PC-3 (cell line): ENCODE results near the gene HCN3. TPM values are rescaled to one million over a fixed set of nuclear protein-coding genes. Genes with fewer than 3 reads are reported as not detected.
A peak's percentile ranks its signal among the peaks of the same experiment; 100 is the strongest.

Experiments used
- ATAC-seq: fragments of 200-7000 bp; cut with Tn5 transposase; 2 replicates; pipeline ENCODE4 v1.9.1; 2020; ENCODE audit warnings: mild to moderate bottlenecking, moderate library complexity
- BruUV-seq: library from RNA; stranded (reverse); fragments of 400-500 nt; replicated peaks from 2 replicates; lab custom pipeline; 2021; lab: Mats Ljungman, UMichigan
- CTCF ChIA-PET: fragments of 300-600 bp; sonication (Branson Sonifier 250); formaldehyde crosslinking; loops from one replicate; lab custom pipeline; 2022; ENCODE audit warnings: antibody characterized with exemption; lab: Charles Lee
- POLR2A ChIA-PET: fragments of 300-600 bp; sonication (Branson Sonifier 250); formaldehyde crosslinking; loops from one replicate; lab custom pipeline; 2022; ENCODE audit warnings: antibody characterized with exemption; ENCODE audit not compliant: unreplicated experiment; lab: Charles Lee
- DNase-seq: peaks from one replicate; pipeline ENCODE4 v3.0.0-alpha.2; 2015
- H2AFZ ChIP-seq: fragments of 300-600 bp; sonication (generic); 2 replicates; pipeline ENCODE4 v1.6.0; 2016; ENCODE audit warnings: antibody characterized with exemption, low read length
- H3F3A ChIP-seq: fragments of 300-600 bp; sonication (generic); one replicate; pipeline ENCODE4 v1.6.0; 2017; ENCODE audit warnings: antibody characterized with exemption, low read length, control low read depth, mild to moderate bottlenecking; ENCODE audit not compliant: unreplicated experiment
- H3K27ac ChIP-seq: fragments of 300-600 bp; sonication (generic); 2 replicates; pipeline ENCODE4 v1.5.1; 2016; ENCODE audit warnings: mild to moderate bottlenecking, low read length
- H3K27me3 ChIP-seq: fragments of 300-600 bp; sonication (generic); 2 replicates; pipeline ENCODE4 v1.6.1; 2016; ENCODE audit warnings: low read length, mixed read lengths
- H3K36me3 ChIP-seq: fragments of 300-600 bp; sonication (generic); 2 replicates; pipeline ENCODE4 v1.6.1; 2016; ENCODE audit warnings: low read depth, mixed run types, low read length, mixed read lengths
- H3K4me1 ChIP-seq: fragments of 300-600 bp; sonication (generic); 2 replicates; pipeline ENCODE4 v1.5.1; 2016; ENCODE audit warnings: low read length; ENCODE audit not compliant: insufficient read depth
- H3K4me2 ChIP-seq: fragments of 300-600 bp; sonication (generic); 2 replicates; pipeline ENCODE4 v1.6.0; 2016; ENCODE audit warnings: low read length
- H3K4me3 ChIP-seq: fragments of 300-600 bp; sonication (generic); 2 replicates; pipeline ENCODE4 v1.5.1; 2016; ENCODE audit warnings: mild to moderate bottlenecking, low read length, mixed read lengths
- H3K79me2 ChIP-seq: fragments of 300-600 bp; sonication (generic); 2 replicates; pipeline ENCODE4 v1.6.1; 2017; ENCODE audit warnings: low read length, mixed read lengths
- H3K9ac ChIP-seq: fragments of 300-600 bp; sonication (generic); 2 replicates; pipeline ENCODE4 v1.6.0; 2016; ENCODE audit warnings: mild to moderate bottlenecking, low read length
- H3K9me2 ChIP-seq: fragments of 300-600 bp; sonication (generic); replicated peaks from 2 replicates; pipeline ENCODE4 v1.6.1; 2016; ENCODE audit warnings: mixed run types, low read length, mixed read lengths
- H3K9me3 ChIP-seq: fragments of 300-600 bp; sonication (generic); 2 replicates; pipeline ENCODE4 v1.6.1; 2016; ENCODE audit warnings: low read length, mixed read lengths
- H4K20me1 ChIP-seq: fragments of 300-600 bp; sonication (generic); 2 replicates; pipeline ENCODE4 v1.6.1; 2016; ENCODE audit warnings: low read length, mixed read lengths
- CTCF ChIP-seq: fragments of 300-600 bp; sonication (generic); conservative IDR thresholded peaks from 2 replicates; pipeline ENCODE4 v1.5.1; 2017; ENCODE audit warnings: antibody characterized with exemption, low read depth, mild to moderate bottlenecking, low read length
- EZH2 ChIP-seq: fragments of 300-600 bp; sonication (generic); IDR thresholded peaks from one replicate; pipeline ENCODE4 v1.6.1; 2017; ENCODE audit warnings: antibody characterized with exemption, mild to moderate bottlenecking, low read length; ENCODE audit not compliant: unreplicated experiment
- EZH2phosphoT487 ChIP-seq: fragments of 300-600 bp; sonication (generic); IDR thresholded peaks from 2 replicates; pipeline ENCODE4 v1.6.1; 2018; ENCODE audit warnings: mild to moderate bottlenecking, antibody characterized with exemption, low read length, borderline replicate concordance
- intact Hi-C: fragments of 100-400 bp; cut with micrococcal nuclease; formaldehyde crosslinking; loops from 2 replicates; pipeline ENCODE4 v1.9.0; 2023
- total RNA-seq: library from RNA; depleted of rRNA; stranded (reverse); fragments of >200 nt; gene quantifications from 2 replicates; pipeline ENCODE4 v1.2.3, GENCODE V29; 2014

The HCN3 gene
- total RNA-seq, 1 experiment from 2014 or later: 1.9 TPM

- ATAC-seq (peak; percentile 33), DNase-seq (peak; percentile 69)
- Histone ChIP-seq H3K36me3 (peaks cover 3% of the 10 kb centered on the region; the same call in 1 of the 2 replicates), H3K27me3 (no peaks in the 10 kb centered on the region), H4K20me1 (no peaks in the 10 kb centered on the region), H3K9me2 (no peaks in the 10 kb centered on the region), H3K4me3 (peak overlapping the region; percentile 87), H2AFZ (peak overlapping the region; percentile 78), H3K9ac (peak overlapping the region; percentile 61), H3K4me1 (peaks cover 22% of the 10 kb centered on the region), H3K79me2 (peaks cover 21% of the 10 kb centered on the region), H3F3A (no peaks in the 10 kb centered on the region), H3K4me2 (peak overlapping the region; percentile 100), H3K27ac (peak overlapping the region; percentile 33), H3K9me3 (no peaks in the 10 kb centered on the region)
- CTCF ChIA-PET: no interaction called here
- no TSS peak for BruUV-seq
- intact Hi-C loops: no loop called here
- TF ChIP-seq EZH2 (no peak), EZH2phosphoT487 (no peak), CTCF (no peak)
- POLR2A ChIA-PET: no interaction called here
Measured at GRCh38 chr1:155253797-155254196, 23.5 kb upstream of the HCN3 start.

- TF ChIP-seq EZH2 (no peak), EZH2phosphoT487 (no peak), CTCF (no peak)
- H2AFZ ChIP-seq: peak overlapping the region; percentile 78
- H3K27ac ChIP-seq: peak overlapping the region; percentile 33
- H3K4me2 ChIP-seq: peak overlapping the region; percentile 100
- H3K36me3 ChIP-seq: peaks cover 3% of the 10 kb centered on the region; the same call in 1 of the 2 replicates
- no peak for DNase-seq
- peaks cover 22% of the 10 kb centered on the region for H3K4me1 ChIP-seq
- no peaks in the 10 kb centered on the region for H3F3A ChIP-seq
- H3K79me2 ChIP-seq: peaks cover 21% of the 10 kb centered on the region
- H3K9me3 ChIP-seq: no peaks in the 10 kb centered on the region
- ATAC-seq: peak; percentile 4
- H3K4me3 ChIP-seq: peak overlapping the region; percentile 87
- H3K9ac ChIP-seq: peak overlapping the region; percentile 61
- H3K9me2 ChIP-seq: no peaks in the 10 kb centered on the region
- POLR2A ChIA-PET: no interaction called here
- BruUV-seq: no TSS peak
- H3K27me3 ChIP-seq: no peaks in the 10 kb centered on the region
- intact Hi-C loops: no loop called here
- H4K20me1 ChIP-seq: no peaks in the 10 kb centered on the region
- CTCF ChIA-PET: no interaction called here
Measured at GRCh38 chr1:155254228-155254713, 23.0 kb upstream of the HCN3 start.

- ChIA-PET CTCF (no interaction called here), POLR2A (interaction anchor here (0.6 kb wide), 1 partner anchor 69 kb away, joined by 3 read pairs; no protein-coding TSS in a partner anchor)
- intact Hi-C loops: loop anchor here (1.0 kb wide), 1 partner anchor 69 kb away; no protein-coding TSS in a partner anchor
- Histone ChIP-seq H3K27ac (peak overlapping the region; percentile 33), H3K79me2 (peaks cover 21% of the 10 kb centered on the region), H3K4me1 (peaks cover 22% of the 10 kb centered on the region), H3K36me3 (peaks cover 3% of the 10 kb centered on the region; the same call in 1 of the 2 replicates), H2AFZ (peak overlapping the region; percentile 78), H3K9me3 (no peaks in the 10 kb centered on the region), H3F3A (no peaks in the 10 kb centered on the region), H3K9ac (peak overlapping the region; percentile 61), H3K9me2 (no peaks in the 10 kb centered on the region), H3K4me3 (peak overlapping the region; percentile 87), H3K4me2 (peak overlapping the region; percentile 100), H3K27me3 (no peaks in the 10 kb centered on the region), H4K20me1 (no peaks in the 10 kb centered on the region)
- peak; percentile 16 for ATAC-seq
- no peak for TF ChIP-seq EZH2phosphoT487
- no peak for TF ChIP-seq CTCF
- TF ChIP-seq EZH2: no peak
- peak; percentile 24 for DNase-seq
- BruUV-seq: TSS peak; percentile 3
Measured at GRCh38 chr1:155254714-155255242, 22.5 kb upstream of the HCN3 start.
